Stimulated activated CD4-positive, alpha-beta T cell treated with anti-CD3 and anti-CD28 coated beads, Interleukin-15, amount 100 ng/mL, for 48 hours (primary cell): ENCODE measurements around the gene ADRA2B.
A peak's percentile ranks its signal among the peaks of the same experiment; 100 is the strongest.
"Not testable (repeated sequence)": the region's sequence is repeated elsewhere in the genome, so short reads cannot be mapped to it uniquely, and the experiment has no call there.

Experiments
- DNase-seq, 2 donors: peaks; one replicate each; pipeline ENCODE4 v3.0.0-alpha.2; 2020; ENCODE audit warnings: low read depth in 2 of 2

ADRA2B gene

GRCh38 chr2:96116424-96116878 is at the start of gene ADRA2B:
ADRA2B (minus strand) TSS chr2:96116571; CDS start chr2:96116149, 422 bp downstream.
- DNase-seq = peak; percentile 48 to 67

GRCh38 chr2:96164459-96165184 is 48.3 kb upstream of the ADRA2B start:
- peak in 1 of 2 donors; percentile 75 for DNase-seq

- peak in 1 of 2 donors; percentile 85 for DNase-seq
Measured at GRCh38 chr2:96163768-96164429, 47.5 kb upstream of the ADRA2B start.

- no peak for DNase-seq
Measured at GRCh38 chr2:96163415-96163767, 47.0 kb upstream of the ADRA2B start.

- DNase-seq = no peak
Measured at GRCh38 chr2:96161898-96162297, 45.5 kb upstream of the ADRA2B start.

GRCh38 chr2:96160366-96160765 is 44.0 kb upstream of the ADRA2B start:
- DNase-seq = not testable (repeated sequence)

- no peak for DNase-seq
Measured at GRCh38 chr2:96159084-96159830, 42.9 kb upstream of the ADRA2B start.

- DNase-seq = no peak
Measured at GRCh38 chr2:96158554-96158940, 42.2 kb upstream of the ADRA2B start.

- DNase-seq = peak; percentile 96 to 98
Measured at GRCh38 chr2:96157649-96158553, 41.5 kb upstream of the ADRA2B start.

- DNase-seq = no peak
Measured at GRCh38 chr2:96156926-96157648, 40.7 kb upstream of the ADRA2B start.

- DNase-seq = no peak
Measured at GRCh38 chr2:96156011-96156820, 39.8 kb upstream of the ADRA2B start.

- no peak for DNase-seq
Measured at GRCh38 chr2:96154506-96155380, 38.4 kb upstream of the ADRA2B start.

GRCh38 chr2:96153991-96154431 is 37.6 kb upstream of the ADRA2B start:
- DNase-seq = no peak

GRCh38 chr2:96153291-96153713 is 36.9 kb upstream of the ADRA2B start:
- no peak for DNase-seq

GRCh38 chr2:96152304-96153161 is 36.2 kb upstream of the ADRA2B start:
- no peak for DNase-seq

- no peak for DNase-seq
Measured at GRCh38 chr2:96151595-96152303, 35.4 kb upstream of the ADRA2B start.
